ENCODE results near the gene KLRF2. TPM values are rescaled to one million over a fixed set of nuclear protein-coding genes. Genes with fewer than 3 reads are reported as not detected.

KLRF2 gene
- total RNA-seq, 4 donors from 2014 or later: not detected

DNA sequence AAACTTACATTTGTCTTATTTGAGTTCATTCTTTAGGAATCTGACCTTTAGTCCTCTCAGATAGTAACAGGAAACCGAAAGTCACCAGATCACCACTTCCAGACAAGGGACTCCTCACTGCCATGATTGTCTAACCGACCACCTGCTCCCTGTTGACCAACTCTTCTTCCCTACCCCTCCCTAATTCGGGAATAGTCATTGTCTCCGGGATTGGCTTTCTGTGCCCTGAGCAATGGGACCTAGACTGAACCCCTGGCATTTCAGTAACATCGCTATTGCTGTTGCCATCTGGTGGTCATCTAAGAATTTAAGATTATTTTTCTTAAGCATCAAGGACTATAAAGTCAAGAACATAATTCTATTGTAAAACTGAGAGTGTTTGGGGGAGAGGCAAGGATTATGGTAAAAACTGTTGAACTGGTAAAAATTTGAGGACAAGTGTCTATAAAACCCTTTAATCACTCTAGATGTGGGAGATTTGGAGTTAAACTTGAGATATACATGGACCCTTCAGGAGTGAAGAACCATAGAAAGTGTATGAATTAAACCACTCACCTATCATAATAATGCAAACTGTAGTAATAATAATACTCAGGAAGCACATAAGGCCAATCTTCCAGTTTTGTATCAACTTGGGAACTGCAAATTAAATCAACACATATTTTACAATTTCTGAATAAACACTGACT lies 44.6 kb downstream of the KLRF2 start:
- H3K27me3 ChIP-seq: no peaks in the 10 kb centered on the region
- intact Hi-C loops (cut with DNase I; ENCODE audit: low total_unique reads) (loop anchor here (5.0 kb wide), 1 partner anchor 179 kb away; no protein-coding TSS in a partner anchor), in situ Hi-C loops (cut with MboI; ENCODE audit: low pct_ligation_motif_present in 1 of 4, low pct_unique_long_range_greater_than_20kb in 1 of 4, low sequenced_read_pairs in 3 of 4) (loop anchor here (5.0 to 10.0 kb wide), 4 partner anchors 109 to 181 kb away; no protein-coding TSS in a partner anchor)
- H3K36me3 ChIP-seq: no peaks in the 10 kb centered on the region
- peaks cover 0 to 4% (median 0%) of the 10 kb centered on the region in 4 donors for H3K4me1 ChIP-seq
- TF ChIP-seq POLR2AphosphoS5 (IDR thresholded peaks at IDR 0.05) (no peak), CTCF (IDR thresholded peaks at IDR 0.05) (peak; percentile 40 to 50 (median 44))
- no peaks in the 10 kb centered on the region for H3K9me3 ChIP-seq
- H3K4me3 ChIP-seq: peak overlapping the region in 1 of 4 donors; percentile 27
- no peak overlapping the region for H3K27ac ChIP-seq
- no peak for DNase-seq
- WGBS, 2 donors (ENCODE audit: low coverage in 1 of 2): 7 to 12% methylated on average over 5 of the region's 5 CpGs

DNA sequence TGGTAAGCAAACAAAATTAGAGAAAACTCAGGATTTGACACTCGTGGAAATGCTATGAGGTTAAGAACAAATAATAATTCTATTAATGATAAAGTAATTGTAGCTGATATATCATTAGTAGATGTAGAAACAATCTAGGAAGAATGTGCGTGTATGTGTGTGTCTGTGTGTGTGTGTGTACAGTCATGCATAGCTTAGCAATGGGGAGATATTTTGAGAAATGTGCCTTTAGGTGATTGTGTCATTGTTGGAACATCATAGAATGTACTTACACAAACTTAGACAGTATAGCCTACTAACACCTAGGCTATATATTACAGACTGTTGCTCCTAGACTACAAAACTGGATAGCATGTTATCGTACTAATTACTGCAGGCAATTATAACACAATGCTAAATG lies 45.6 kb downstream of the KLRF2 start:
- no peak overlapping the region for H3K4me3 ChIP-seq
- in situ Hi-C loops (cut with MboI; ENCODE audit: low pct_ligation_motif_present in 1 of 4, low pct_unique_long_range_greater_than_20kb in 1 of 4, low sequenced_read_pairs in 3 of 4) (loop anchor here (5.0 to 10.0 kb wide), 4 partner anchors 110 to 182 kb away; no protein-coding TSS in a partner anchor), intact Hi-C loops (cut with DNase I; ENCODE audit: low total_unique reads) (loop anchor here (5.0 kb wide), 1 partner anchor 180 kb away; no protein-coding TSS in a partner anchor)
- 84 to 86% methylated on average over 3 of the region's 3 CpGs for WGBS, 2 donors (ENCODE audit: low coverage in 1 of 2)
- H3K27me3 ChIP-seq: no peaks in the 10 kb centered on the region
- TF ChIP-seq POLR2AphosphoS5 (IDR thresholded peaks at IDR 0.05) (no peak), POLR2A (IDR thresholded peaks at IDR 0.05) (no peak), CTCF (IDR thresholded peaks at IDR 0.05) (no peak), EP300 (IDR thresholded peaks at IDR 0.05; ENCODE audit: low read depth) (no peak)
- peaks cover 0 to 6% (median 0%) of the 10 kb centered on the region in 4 donors for H3K4me1 ChIP-seq
- no peaks in the 10 kb centered on the region for H3K36me3 ChIP-seq
- H3K27ac ChIP-seq: no peak overlapping the region
- H3K9me3 ChIP-seq: no peaks in the 10 kb centered on the region
- no peak for DNase-seq

DNA sequence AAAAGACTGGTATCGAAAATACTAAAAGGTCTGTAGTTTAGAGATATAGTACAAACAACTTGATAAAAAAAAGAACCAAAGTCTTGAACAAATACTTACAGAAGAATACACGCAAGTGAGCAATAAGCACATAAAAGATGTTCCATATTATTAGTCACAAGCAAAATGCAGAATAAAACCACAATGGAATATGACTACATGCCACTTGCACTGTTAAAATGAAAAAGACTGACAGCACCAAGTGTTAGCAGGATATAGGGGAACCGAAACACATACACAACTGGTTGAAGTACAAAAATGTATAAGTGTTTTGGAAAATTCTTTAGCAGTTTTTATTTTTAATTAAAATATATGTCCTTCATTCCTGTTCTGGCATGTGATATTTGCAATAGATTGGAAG lies 47.3 kb downstream of the KLRF2 start:
- Histone ChIP-seq H3K4me1 (peaks cover 0 to 17% (median 0%) of the 10 kb centered on the region in 4 donors), H3K27me3 (no peaks in the 10 kb centered on the region), H3K27ac (no peak overlapping the region), H3K4me3 (no peak overlapping the region), H3K36me3 (no peaks in the 10 kb centered on the region), H3K9me3 (no peaks in the 10 kb centered on the region)
- 84 to 85% methylated on average over 3 of the region's 3 CpGs for WGBS, 2 donors (ENCODE audit: low coverage in 1 of 2)
- TF ChIP-seq CTCF (IDR thresholded peaks at IDR 0.05): no peak
- TF ChIP-seq POLR2AphosphoS5 (IDR thresholded peaks at IDR 0.05): no peak
- TF ChIP-seq POLR2A (IDR thresholded peaks at IDR 0.05): no peak
- TF ChIP-seq EP300 (IDR thresholded peaks at IDR 0.05; ENCODE audit: low read depth): no peak
- no peak for DNase-seq
- intact Hi-C loops (cut with DNase I; ENCODE audit: low total_unique reads) (loop anchor here (5.0 kb wide), 1 partner anchor 181 kb away; no protein-coding TSS in a partner anchor), in situ Hi-C loops (cut with MboI; ENCODE audit: low pct_ligation_motif_present in 1 of 4, low pct_unique_long_range_greater_than_20kb in 1 of 4, low sequenced_read_pairs in 3 of 4) (loop anchor here (5.0 to 10.0 kb wide), 4 partner anchors 111 to 184 kb away; no protein-coding TSS in a partner anchor)

GRCh38 chr12:9931245-9931644 lies 50.0 kb downstream of the KLRF2 start:
- no peak for TF ChIP-seq CTCF (IDR thresholded peaks at IDR 0.05)
- no peak for TF ChIP-seq EP300 (IDR thresholded peaks at IDR 0.05; ENCODE audit: low read depth)
- TF ChIP-seq POLR2A (IDR thresholded peaks at IDR 0.05): no peak
- TF ChIP-seq POLR2AphosphoS5 (IDR thresholded peaks at IDR 0.05): no peak
- 72 to 83% methylated on average over 3 of the region's 3 CpGs for WGBS, 2 donors (ENCODE audit: low coverage in 1 of 2)
- Histone ChIP-seq H3K36me3 (no peaks in the 10 kb centered on the region), H3K27ac (no peak overlapping the region), H3K27me3 (no peaks in the 10 kb centered on the region), H3K9me3 (no peaks in the 10 kb centered on the region), H3K4me1 (peaks cover 0 to 13% (median 0%) of the 10 kb centered on the region in 4 donors), H3K4me3 (no peak overlapping the region)
- in situ Hi-C loops (cut with MboI; ENCODE audit: low pct_ligation_motif_present in 1 of 4, low pct_unique_long_range_greater_than_20kb in 1 of 4, low sequenced_read_pairs in 3 of 4): no loop called here
- intact Hi-C loops (cut with DNase I; ENCODE audit: low total_unique reads): no loop called here
- no peak for DNase-seq

All from transverse colon (tissue), 4 donors.